DMS114 treated with DMSO at 0.1 percent for 48 hours (cell line): Measurements from ENCODE around the gene TOLLIP.
"Not testable (repeated sequence)": the region's sequence is repeated elsewhere in the genome, so short reads cannot be mapped to it uniquely, and the experiment has no call there.

Source experiments
- DNase-seq: peaks from one replicate; lab custom pipeline; 2025; ENCODE audit not compliant: unreplicated experiment; lab: John Stamatoyannopoulos, UW

The TOLLIP gene

GRCh38 chr11:1344056-1344635, 34.7 kb upstream of the TOLLIP start:
- no peak for DNase-seq

GRCh38 chr11:1343391-1344055, 34.1 kb upstream of the TOLLIP start:
- DNase-seq, result no peak

- DNase-seq, result no peak
Measured at GRCh38 chr11:1342946-1343345, 33.5 kb upstream of the TOLLIP start.

GRCh38 chr11:1341928-1342524, 32.6 kb upstream of the TOLLIP start:
- DNase-seq, result no peak

- DNase-seq, result not testable (repeated sequence)
Measured at GRCh38 chr11:1341226-1341625, 31.8 kb upstream of the TOLLIP start.

GRCh38 chr11:1340111-1340510, 30.7 kb upstream of the TOLLIP start:
- no peak for DNase-seq

- DNase-seq, result no peak
Measured at GRCh38 chr11:1339066-1339675, 29.7 kb upstream of the TOLLIP start.

GRCh38 chr11:1338201-1339065, 29.0 kb upstream of the TOLLIP start:
- no peak for DNase-seq

- DNase-seq, result no peak
Measured at GRCh38 chr11:1337647-1338007, 28.2 kb upstream of the TOLLIP start.

GRCh38 chr11:1336836-1337646, 27.6 kb upstream of the TOLLIP start:
- no peak for DNase-seq

- no peak for DNase-seq
Measured at GRCh38 chr11:1335811-1336761, 26.7 kb upstream of the TOLLIP start.

- DNase-seq, result no peak
Measured at GRCh38 chr11:1335264-1335810, 25.9 kb upstream of the TOLLIP start.

GRCh38 chr11:1333860-1334259, 24.4 kb upstream of the TOLLIP start:
- DNase-seq, result no peak

GRCh38 chr11:1333091-1333772, 23.8 kb upstream of the TOLLIP start:
- DNase-seq, result no peak

GRCh38 chr11:1330473-1330872, 21.0 kb upstream of the TOLLIP start:
- DNase-seq, result no peak

- no peak for DNase-seq
Measured at GRCh38 chr11:1327064-1327460, 17.6 kb upstream of the TOLLIP start.

GRCh38 chr11:1326435-1327063, 17.1 kb upstream of the TOLLIP start:
- DNase-seq, result no peak

GRCh38 chr11:1323774-1324173, 14.3 kb upstream of the TOLLIP start:
- DNase-seq, result no peak
